ENCODE data around the gene MXRA7. TPM values are rescaled to one million over a fixed set of nuclear protein-coding genes. Genes with fewer than 3 reads are reported as not detected.
"Not testable (repeated sequence)": the region's sequence is repeated elsewhere in the genome, so short reads cannot be mapped to it uniquely, and the experiment has no call there.

The MXRA7 gene
- total and polyA plus RNA-seq, 2 donors (not counting 3 experiments of a cell fraction or from before 2014, with no cell fraction given), result 49.5 to 95.8 TPM

GRCh38 chr17:76713765-76714164 is 3.0 kb upstream of the MXRA7 start:
- no peak for DNase-seq (ENCODE audit: low read depth, low spot score)
- Histone ChIP-seq H3K36me3 (ENCODE audit: control insufficient read depth in 2 of 2, extremely low read depth in 1 of 2, insufficient read depth in 2 of 2, low read length in 2 of 2) (peaks cover 13 to 20% of the 10 kb centered on the region in 2 experiments), H4K20me1 (replicated peaks; ENCODE audit: control insufficient read depth, extremely low read depth, insufficient read depth, low read length) (no peaks in the 10 kb centered on the region), H3K4me1 (ENCODE audit: control insufficient read depth, extremely low read depth, insufficient read depth, low read length) (peaks cover 27% of the 10 kb centered on the region), H3K79me2 (ENCODE audit: control insufficient read depth, insufficient read depth, low read length) (peaks cover 20% of the 10 kb centered on the region), H3K27me3 (ENCODE audit: control insufficient read depth in 2 of 2, insufficient read depth in 2 of 2, low read length in 2 of 2) (no peaks in the 10 kb centered on the region), H3K9me3 (replicated peaks; ENCODE audit: control insufficient read depth, insufficient read depth, low read length) (no peaks in the 10 kb centered on the region), H3K9me1 (replicated peaks; ENCODE audit: control insufficient read depth, extremely low read depth, insufficient read depth, low read length) (no peaks in the 10 kb centered on the region), H3K4me3 (replicated peaks in 1 of 3; ENCODE audit: insufficient read depth in 1 of 3, low read depth in 1 of 3, low read length in 3 of 3) (no peak overlapping the region), H3K27ac (ENCODE audit: insufficient read depth, low read depth, low read length) (no peak overlapping the region), H2AFZ (ENCODE audit: low read depth, low read length) (no peak overlapping the region), H3K4me2 (ENCODE audit: insufficient read depth, low read length) (no peak overlapping the region), H3K9ac (replicated peaks; ENCODE audit: extremely low read depth, insufficient read depth, low read length) (no peak overlapping the region)
- ChIA-PET POLR2A (no interaction called here), CTCF (interaction anchor here (0.7 to 2.4 kb wide), 8 partner anchors 10 to 190 kb away, joined by 3 to 15 read pairs (median 6); partner anchors contain the start of genes JMJD6 and METTL23)
- BruUV-seq (replicated peaks), result no TSS peak
- dilution Hi-C loops (cut with MboI; ENCODE audit: extremely low pct_ligation_motif_present, low sequenced_read_pairs) (no loop called here), intact Hi-C loops (cut with micrococcal nuclease) (loop anchor here (5.0 to 10.0 kb wide), 2 partner anchors 156 to 189 kb away; no protein-coding TSS in a partner anchor)
- TF ChIP-seq FOS (IDR thresholded peaks at IDR 0.05; ENCODE audit: borderline replicate concordance, insufficient read depth, low read length), result no peak
- TF ChIP-seq MYC (IDR thresholded peaks at IDR 0.05; ENCODE audit: low read depth, low read length), result no peak
- TF ChIP-seq POLR2A (IDR thresholded peaks at IDR 0.05; ENCODE audit: low read depth, low read length), result no peak
- TF ChIP-seq GATA2 (IDR thresholded peaks at IDR 0.05; ENCODE audit: insufficient read depth, insufficient read length, low read depth, low read length), result no peak
- no peak for TF ChIP-seq MAX (IDR thresholded peaks at IDR 0.05; ENCODE audit: insufficient read depth, insufficient read length)
- TF ChIP-seq POLR2AphosphoS5 (IDR thresholded peaks at IDR 0.05; ENCODE audit: insufficient read depth, low read depth, low read length), result no peak
- no peak for TF ChIP-seq CTCF (IDR thresholded peaks at IDR 0.05; ENCODE audit: extremely low read depth in 1 of 2, insufficient read depth in 1 of 2, low read depth in 1 of 2, low read length in 2 of 2)
- TF ChIP-seq EZH2 (IDR thresholded peaks at IDR 0.05; ENCODE audit: borderline replicate concordance, low read depth, low read length, severe bottlenecking), result no peak
- TF ChIP-seq JUN (IDR thresholded peaks at IDR 0.05; ENCODE audit: borderline replicate concordance, insufficient read depth, insufficient read length, low read depth), result no peak
- no peak for FAIRE-seq

GRCh38 chr17:76712321-76712720 is 1.6 kb upstream of the MXRA7 start:
- dilution Hi-C loops (cut with MboI; ENCODE audit: extremely low pct_ligation_motif_present, low sequenced_read_pairs); H4K20me1 ChIP-seq (replicated peaks; ENCODE audit: control insufficient read depth, extremely low read depth, insufficient read depth, low read length); H3K9me1 ChIP-seq (replicated peaks; ENCODE audit: control insufficient read depth, extremely low read depth, insufficient read depth, low read length); H3K27ac ChIP-seq (ENCODE audit: insufficient read depth, low read depth, low read length); POLR2A ChIA-PET; H3K9me3 ChIP-seq (replicated peaks; ENCODE audit: control insufficient read depth, insufficient read depth, low read length); H3K4me2 ChIP-seq (ENCODE audit: insufficient read depth, low read length); FAIRE-seq; DNase-seq (ENCODE audit: low read depth, low spot score); H2AFZ ChIP-seq (ENCODE audit: low read depth, low read length); H3K4me3 ChIP-seq (replicated peaks in 1 of 3; ENCODE audit: insufficient read depth in 1 of 3, low read depth in 1 of 3, low read length in 3 of 3); H3K27me3 ChIP-seq (ENCODE audit: control insufficient read depth in 2 of 2, insufficient read depth in 2 of 2, low read length in 2 of 2); BruUV-seq (replicated peaks); H3K9ac ChIP-seq (replicated peaks; ENCODE audit: extremely low read depth, insufficient read depth, low read length): not testable (repeated sequence)
- intact Hi-C loops (cut with micrococcal nuclease), result loop anchor here (5.0 to 10.0 kb wide), 2 partner anchors 155 to 188 kb away; no protein-coding TSS in a partner anchor
- Histone ChIP-seq H3K4me1 (ENCODE audit: control insufficient read depth, extremely low read depth, insufficient read depth, low read length) (peaks cover 27% of the 10 kb centered on the region), H3K36me3 (ENCODE audit: control insufficient read depth in 2 of 2, extremely low read depth in 1 of 2, insufficient read depth in 2 of 2, low read length in 2 of 2) (peaks cover 7 to 15% of the 10 kb centered on the region in 2 experiments), H3K79me2 (ENCODE audit: control insufficient read depth, insufficient read depth, low read length) (peaks cover 35% of the 10 kb centered on the region)
- CTCF ChIA-PET, result interaction anchor here (1.0 to 5.9 kb wide), 4 partner anchors 11 to 172 kb away, joined by 3 to 43 read pairs (median 8); no protein-coding TSS in a partner anchor
